Stimulated activated CD8-positive, alpha-beta memory T cell treated with anti-CD3 and anti-CD28 coated beads, Interleukin-7, amount 100 ng/mL, for 48 hours (primary cell): ENCODE results near the gene LRRC40.

Experiments used
- DNase-seq, 2 donors: peaks; one replicate each; pipeline ENCODE4 v3.0.0-alpha.2; 2020; ENCODE audit warnings: low read depth in 1 of 2; ENCODE audit errors: extremely low read depth in 1 of 2

The LRRC40 gene

GRCh38 chr1:70134148-70134547 is 71.2 kb downstream of the LRRC40 start:
- DNase-seq: no peak

GRCh38 chr1:70117046-70117445 is 88.3 kb downstream of the LRRC40 start:
- DNase-seq: no peak

- no peak for DNase-seq
These were observed 90.1 kb downstream of the LRRC40 start for GRCh38 chr1:70115315-70115714.

- no peak for DNase-seq
These were observed 92.5 kb downstream of the LRRC40 start for GRCh38 chr1:70112838-70113237.

GRCh38 chr1:70109241-70109640 is 96.1 kb downstream of the LRRC40 start:
- DNase-seq: no peak

GRCh38 chr1:70103770-70104169 is 101.6 kb downstream of the LRRC40 start:
- no peak for DNase-seq

- no peak for DNase-seq
These were observed 103.6 kb downstream of the LRRC40 start for GRCh38 chr1:70101774-70102173.

- no peak for DNase-seq
These were observed 104.1 kb downstream of the LRRC40 start for GRCh38 chr1:70101231-70101630.
